ENCODE measurements around the gene GRWD1. TPM values are rescaled to one million over a fixed set of nuclear protein-coding genes. Genes with fewer than 3 reads are reported as not detected.

Gene GRWD1
- total RNA-seq, 1 experiment from 2014 or later, result 56.7 TPM

- Histone ChIP-seq H3K27ac (ENCODE audit: low read length) (no peak overlapping the region), H3K4me1 (ENCODE audit: control insufficient read depth, insufficient read depth, low read length) (no peaks in the 10 kb centered on the region), H3K9me3 (ENCODE audit: control insufficient read depth, insufficient read depth, low read depth, low read length) (no peaks in the 10 kb centered on the region), H3K4me3 (ENCODE audit: low read depth in 2 of 2, low read length in 2 of 2) (no peak overlapping the region), H3K36me3 (ENCODE audit: control insufficient read depth, insufficient read depth, low read length) (no peaks in the 10 kb centered on the region), H3K27me3 (ENCODE audit: control insufficient read depth, insufficient read depth, low read length) (no peaks in the 10 kb centered on the region)
- BruUV-seq (replicated peaks), result no TSS peak
- CTCF ChIA-PET, result interaction anchor here (0.7 kb wide), 1 partner anchor 908 kb away, joined by 4 read pairs; no protein-coding TSS in a partner anchor
- in situ Hi-C loops (cut with HindIII; ENCODE audit: low pct_unique_long_range_greater_than_20kb, low sequenced_read_pairs), result no loop called here
- intact Hi-C loops (cut with micrococcal nuclease; ENCODE audit: unreplicated experiment), result no loop called here
- POLR2A ChIA-PET, result interaction anchor here (0.6 to 0.7 kb wide), 2 partner anchors 17 to 407 kb away, joined by 3 to 4 read pairs; no protein-coding TSS in a partner anchor
- TF ChIP-seq POLR2AphosphoS5 (IDR thresholded peaks at IDR 0.05; ENCODE audit: low read depth, low read length) (no peak), REST (IDR thresholded peaks at IDR 0.05; ENCODE audit: insufficient read depth in 1 of 2, low read depth in 2 of 2, low read length in 1 of 2) (no peak), SIN3A (IDR thresholded peaks at IDR 0.05; ENCODE audit: borderline replicate concordance, insufficient read depth, low read depth, low read length) (no peak), CTCF (IDR thresholded peaks at IDR 0.05) (no peak)
- DNase-seq (ENCODE audit: low read depth, low spot score), result no peak
- ATAC-seq, result peak; percentile 76; the same call in 1 of the 2 replicates
Measured at GRCh38 chr19:48419158-48419920, 26.4 kb upstream of the GRWD1 start.

DNA sequence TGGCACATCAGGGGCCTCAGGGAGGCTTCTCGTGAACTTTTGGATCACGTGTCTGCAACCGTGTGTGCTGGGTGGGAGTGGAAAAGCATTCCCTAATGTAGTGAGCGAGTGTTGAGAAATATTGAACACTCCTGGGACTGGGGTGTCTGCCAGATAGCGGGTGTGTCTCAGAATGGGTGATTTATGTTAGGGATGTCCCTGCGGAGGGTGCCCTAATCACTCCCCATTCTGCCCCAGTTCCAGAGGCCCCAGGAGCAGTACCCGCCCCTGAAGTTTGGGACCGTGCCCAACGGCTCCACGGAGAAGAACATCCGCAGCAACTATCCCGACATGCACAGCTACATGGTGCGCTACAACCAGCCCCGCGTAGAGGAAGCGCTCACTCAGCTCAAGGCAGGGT is 24.2 kb upstream of the GRWD1 start:
- Histone ChIP-seq H3K9me3 (ENCODE audit: control insufficient read depth, insufficient read depth, low read depth, low read length) (no peaks in the 10 kb centered on the region), H3K4me3 (ENCODE audit: low read depth in 2 of 2, low read length in 2 of 2) (no peak overlapping the region), H3K4me1 (ENCODE audit: control insufficient read depth, insufficient read depth, low read length) (peaks cover 4% of the 10 kb centered on the region), H3K36me3 (ENCODE audit: control insufficient read depth, insufficient read depth, low read length) (no peaks in the 10 kb centered on the region), H3K27me3 (ENCODE audit: control insufficient read depth, insufficient read depth, low read length) (no peaks in the 10 kb centered on the region), H3K27ac (ENCODE audit: low read length) (no peak overlapping the region)
- CTCF ChIA-PET, result no interaction called here
- POLR2A ChIA-PET, result no interaction called here
- DNase-seq (ENCODE audit: low read depth, low spot score) (no peak), ATAC-seq (no peak)
- BruUV-seq (replicated peaks), result no TSS peak
- intact Hi-C loops (cut with micrococcal nuclease; ENCODE audit: unreplicated experiment), result no loop called here
- no peak for TF ChIP-seq TCF7L2 (IDR thresholded peaks at IDR 0.05; ENCODE audit: low read depth, low read length)
- TF ChIP-seq SIN3A (IDR thresholded peaks at IDR 0.05; ENCODE audit: borderline replicate concordance, insufficient read depth, low read depth, low read length), result no peak
- no peak for TF ChIP-seq REST (IDR thresholded peaks at IDR 0.05; ENCODE audit: insufficient read depth in 1 of 2, low read depth in 2 of 2, low read length in 1 of 2)
- TF ChIP-seq CTCF (IDR thresholded peaks at IDR 0.05), result no peak
- TF ChIP-seq POLR2AphosphoS5 (IDR thresholded peaks at IDR 0.05; ENCODE audit: low read depth, low read length), result no peak
- in situ Hi-C loops (cut with HindIII; ENCODE audit: low pct_unique_long_range_greater_than_20kb, low sequenced_read_pairs), result no loop called here
